WTC11 (cell line): ENCODE data around the gene LHX5. TPM values are rescaled to one million over a fixed set of nuclear protein-coding genes. Genes with fewer than 3 reads are reported as not detected.

ENCODE experiments used
- ATAC-seq: fragments of 200-7000 bp; cut with Tn5 transposase; 2 replicates; pipeline ENCODE4 v1.10.0; 2021; ENCODE audit warnings: mild to moderate bottlenecking, moderate library complexity
- CTCF ChIA-PET: fragments of 300-600 bp; sonication (Branson Sonifier 250); formaldehyde crosslinking; loops from one replicate; lab custom pipeline; 2021; ENCODE audit warnings: antibody characterized with exemption; lab: Charles Lee
- POLR2A ChIA-PET: fragments of 350-600 bp; sonication (Branson Sonifier 250); formaldehyde crosslinking; loops from one replicate; lab custom pipeline; 2021; ENCODE audit warnings: antibody characterized with exemption; lab: Charles Lee
- DNase-seq: peaks from one replicate; pipeline ENCODE4 v3.0.0; 2021; ENCODE audit warnings: low spot score
- H3K27ac Mint-ChIP-seq: 2 replicates; pipeline ENCODE4 v1.8.0; 2021; ENCODE audit warnings: mixed read lengths
- H3K27me3 Mint-ChIP-seq: 2 replicates; pipeline ENCODE4 v1.8.0; 2021; ENCODE audit warnings: low read depth, mild to moderate bottlenecking, moderate library complexity, mixed read lengths
- H3K36me3 Mint-ChIP-seq: 2 replicates; pipeline ENCODE4 v1.8.0; 2021; ENCODE audit warnings: mixed read lengths
- H3K4me1 Mint-ChIP-seq: 2 replicates; pipeline ENCODE4 v1.8.0; 2022; ENCODE audit warnings: mixed read lengths
- H3K4me3 Mint-ChIP-seq: 2 replicates; pipeline ENCODE4 v1.8.0; 2021; ENCODE audit warnings: mild to moderate bottlenecking, moderate library complexity, mixed read lengths
- H3K9me3 Mint-ChIP-seq: 2 replicates; pipeline ENCODE4 v1.8.0; 2021; ENCODE audit warnings: mixed read lengths
- CBFB ChIP-seq: sonication (generic); formaldehyde crosslinking; IDR thresholded peaks from 2 replicates; pipeline ENCODE4 v1.8.1; 2022; ENCODE audit warnings: mild to moderate bottlenecking, low read depth, missing genetic modification reagents
- ELF4 ChIP-seq: sonication (generic); formaldehyde crosslinking; IDR thresholded peaks from 2 replicates; pipeline ENCODE4 v1.8.1; 2022; ENCODE audit warnings: low read depth, mild to moderate bottlenecking, moderate library complexity, missing genetic modification reagents
- ETV6 ChIP-seq: sonication (generic); formaldehyde crosslinking; IDR thresholded peaks from 2 replicates; pipeline ENCODE4 v1.8.1; 2022; ENCODE audit warnings: mild to moderate bottlenecking, missing genetic modification reagents
- GABPB1 ChIP-seq: sonication (generic); formaldehyde crosslinking; IDR thresholded peaks from 2 replicates; pipeline ENCODE4 v1.8.1; 2023; ENCODE audit warnings: mild to moderate bottlenecking, missing genetic modification reagents
- MXD4 ChIP-seq: fragments of 250-450 bp; sonication (Bioruptor Pico); IDR thresholded peaks from 2 replicates; pipeline ENCODE4 v1.8.0; 2021; ENCODE audit warnings: mild to moderate bottlenecking, moderate library complexity, borderline replicate concordance
- OVOL2 ChIP-seq: fragments of 250-450 bp; sonication (Bioruptor Pico); IDR thresholded peaks from 2 replicates; pipeline ENCODE4 v1.9.0; 2021; ENCODE audit warnings: mild to moderate bottlenecking, borderline replicate concordance
- ZNF219 ChIP-seq: sonication (generic); formaldehyde crosslinking; IDR thresholded peaks from 2 replicates; pipeline ENCODE4 v1.8.0; 2023; ENCODE audit warnings: missing genetic modification reagents, mild to moderate bottlenecking, borderline replicate concordance
- ZNF232 ChIP-seq: sonication (generic); formaldehyde crosslinking; IDR thresholded peaks from 2 replicates; pipeline ENCODE4 v1.8.0; 2022; ENCODE audit warnings: mild to moderate bottlenecking, missing genetic modification reagents
- ZNF263 ChIP-seq: sonication (generic); formaldehyde crosslinking; IDR thresholded peaks from 2 replicates; pipeline ENCODE4 v1.8.1; 2022; ENCODE audit warnings: low read depth, mild to moderate bottlenecking, moderate library complexity, missing genetic modification reagents
- ZNF423 ChIP-seq: fragments of 250-450 bp; sonication (Bioruptor Pico); IDR thresholded peaks from 2 replicates; pipeline ENCODE4 v2.1.2; 2022; ENCODE audit warnings: mild to moderate bottlenecking, moderate library complexity
- total RNA-seq: library from RNA; stranded (reverse); gene quantifications from 3 replicates; pipeline ENCODE4 v1.2.3, GENCODE V29; 2021
- TF ChIP-seq, protein P1 (sequence below): sonication (generic); formaldehyde crosslinking; IDR thresholded peaks from 2 replicates; pipeline ENCODE4 v1.8.1; 2023; ENCODE audit warnings: mild to moderate bottlenecking, missing genetic modification reagents, moderate library complexity
- TF ChIP-seq, protein P2 (sequence below): sonication (generic); formaldehyde crosslinking; IDR thresholded peaks from 2 replicates; pipeline ENCODE4 v1.8.0; 2022; ENCODE audit warnings: mild to moderate bottlenecking, missing genetic modification reagents
- TF ChIP-seq, protein P3 (sequence below): sonication (generic); formaldehyde crosslinking; conservative IDR thresholded peaks from 2 replicates; pipeline ENCODE4 v1.8.1; 2022; ENCODE audit warnings: mild to moderate bottlenecking, missing genetic modification reagents
- TF ChIP-seq, protein P4 (sequence below): fragments of 250-450 bp; sonication (Bioruptor Pico); IDR thresholded peaks from 2 replicates; pipeline ENCODE4 v1.9.0; 2021; ENCODE audit warnings: mild to moderate bottlenecking
- TF ChIP-seq, protein P5 (sequence below): sonication (generic); formaldehyde crosslinking; IDR thresholded peaks from 2 replicates; pipeline ENCODE4 v1.8.1; 2022; ENCODE audit warnings: missing genetic modification reagents, borderline replicate concordance
- TF ChIP-seq, protein P6 (sequence below): sonication (generic); formaldehyde crosslinking; IDR thresholded peaks from 2 replicates; pipeline ENCODE4 v1.8.1; 2023; ENCODE audit warnings: mild to moderate bottlenecking, missing genetic modification reagents, borderline replicate concordance
- TF ChIP-seq, protein P7 (sequence below): sonication (generic); formaldehyde crosslinking; IDR thresholded peaks from 2 replicates; pipeline ENCODE4 v1.8.0; 2023; ENCODE audit warnings: missing genetic modification reagents, mild to moderate bottlenecking, borderline replicate concordance

LHX5 gene
- total RNA-seq, 1 experiment from 2014 or later: 3.0 TPM

DNA sequence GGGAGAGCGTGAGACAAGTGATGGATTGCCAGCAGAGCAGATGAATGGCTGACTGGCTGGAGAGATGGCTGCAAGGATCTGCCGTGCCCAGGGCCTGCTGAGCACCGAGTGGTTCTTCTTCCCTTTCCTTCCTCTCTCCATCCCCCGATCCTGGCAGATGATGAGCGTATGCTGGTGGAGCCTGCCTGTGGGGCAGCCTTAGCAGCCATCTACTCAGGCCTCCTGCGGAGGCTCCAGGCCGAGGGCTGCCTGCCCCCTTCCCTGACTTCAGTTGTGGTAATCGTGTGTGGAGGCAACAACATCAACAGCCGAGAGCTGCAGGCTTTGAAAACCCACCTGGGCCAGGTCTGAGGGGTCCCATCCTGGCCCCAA is 34.0 kb downstream of the LHX5 start (continued):
- TF ChIP-seq ZNF423 (CRISPR knock-in tag) (no peak), CBFB (no peak)
- TF ChIP-seq, protein P1, sequence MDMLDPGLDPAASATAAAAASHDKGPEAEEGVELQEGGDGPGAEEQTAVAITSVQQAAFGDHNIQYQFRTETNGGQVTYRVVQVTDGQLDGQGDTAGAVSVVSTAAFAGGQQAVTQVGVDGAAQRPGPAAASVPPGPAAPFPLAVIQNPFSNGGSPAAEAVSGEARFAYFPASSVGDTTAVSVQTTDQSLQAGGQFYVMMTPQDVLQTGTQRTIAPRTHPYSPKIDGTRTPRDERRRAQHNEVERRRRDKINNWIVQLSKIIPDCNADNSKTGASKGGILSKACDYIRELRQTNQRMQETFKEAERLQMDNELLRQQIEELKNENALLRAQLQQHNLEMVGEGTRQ (CRISPR knock-in tag): no peak

DNA sequence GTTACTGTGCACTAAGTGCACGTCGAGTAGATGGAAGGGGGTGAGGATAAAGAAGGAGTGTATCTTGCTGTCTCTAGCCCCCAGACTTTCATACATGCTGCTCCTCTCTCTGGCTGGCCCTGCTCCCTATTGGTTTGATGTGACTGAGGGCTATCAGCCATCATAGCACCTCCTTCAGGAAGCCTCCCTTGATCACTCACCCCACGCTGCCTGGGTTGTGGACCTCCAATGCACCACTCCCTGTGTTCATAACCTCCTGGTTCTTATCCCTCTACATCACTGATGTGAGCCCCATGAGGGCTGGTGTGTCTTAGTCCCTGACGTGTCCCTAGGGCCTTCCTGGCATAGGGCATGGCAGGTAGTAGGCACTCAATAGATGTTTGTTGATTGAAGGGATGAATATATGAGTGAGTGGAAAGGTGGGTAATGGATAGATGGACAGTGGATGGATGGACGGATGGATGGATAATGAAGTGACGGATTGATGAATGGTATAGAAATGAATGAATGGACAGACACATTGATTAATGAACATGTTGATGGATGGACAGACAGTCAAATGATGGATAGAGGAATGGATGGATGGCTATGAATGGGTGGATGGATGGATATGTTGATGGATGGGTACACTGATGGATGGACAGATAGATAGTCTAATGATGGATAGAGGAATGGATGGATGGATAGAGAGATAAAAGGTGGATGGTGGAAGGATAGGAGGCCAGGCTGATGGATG is 34.5 kb downstream of the LHX5 start:
- peaks cover 3% of the 10 kb centered on the region; the same call in 1 of the 2 replicates for H3K4me1 Mint-ChIP-seq
- H3K9me3 Mint-ChIP-seq: no peaks in the 10 kb centered on the region
- no peak overlapping the region for H3K27ac Mint-ChIP-seq
- no peak for DNase-seq
- H3K4me3 Mint-ChIP-seq: no peak overlapping the region
- POLR2A ChIA-PET: no interaction called here
- TF ChIP-seq, protein P2, sequence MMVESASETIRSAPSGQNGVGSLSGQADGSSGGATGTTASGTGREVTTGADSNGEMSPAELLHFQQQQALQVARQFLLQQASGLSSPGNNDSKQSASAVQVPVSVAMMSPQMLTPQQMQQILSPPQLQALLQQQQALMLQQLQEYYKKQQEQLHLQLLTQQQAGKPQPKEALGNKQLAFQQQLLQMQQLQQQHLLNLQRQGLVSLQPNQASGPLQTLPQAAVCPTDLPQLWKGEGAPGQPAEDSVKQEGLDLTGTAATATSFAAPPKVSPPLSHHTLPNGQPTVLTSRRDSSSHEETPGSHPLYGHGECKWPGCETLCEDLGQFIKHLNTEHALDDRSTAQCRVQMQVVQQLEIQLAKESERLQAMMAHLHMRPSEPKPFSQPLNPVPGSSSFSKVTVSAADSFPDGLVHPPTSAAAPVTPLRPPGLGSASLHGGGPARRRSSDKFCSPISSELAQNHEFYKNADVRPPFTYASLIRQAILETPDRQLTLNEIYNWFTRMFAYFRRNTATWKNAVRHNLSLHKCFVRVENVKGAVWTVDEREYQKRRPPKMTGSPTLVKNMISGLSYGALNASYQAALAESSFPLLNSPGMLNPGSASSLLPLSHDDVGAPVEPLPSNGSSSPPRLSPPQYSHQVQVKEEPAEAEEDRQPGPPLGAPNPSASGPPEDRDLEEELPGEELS (CRISPR knock-in tag): no peak
- no peak for TF ChIP-seq GABPB1 (CRISPR knock-in tag)
- no peak for TF ChIP-seq ZNF263
- TF ChIP-seq MXD4 (CRISPR knock-in tag): no peak
- TF ChIP-seq ETV6 (CRISPR knock-in tag): no peak
- no peak for TF ChIP-seq ZNF232 (CRISPR knock-in tag)
- no peak for TF ChIP-seq ELF4 (CRISPR knock-in tag)
- TF ChIP-seq, protein P3, sequence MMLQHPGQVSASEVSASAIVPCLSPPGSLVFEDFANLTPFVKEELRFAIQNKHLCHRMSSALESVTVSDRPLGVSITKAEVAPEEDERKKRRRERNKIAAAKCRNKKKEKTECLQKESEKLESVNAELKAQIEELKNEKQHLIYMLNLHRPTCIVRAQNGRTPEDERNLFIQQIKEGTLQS (CRISPR knock-in tag): no peak
- TF ChIP-seq, protein P4, sequence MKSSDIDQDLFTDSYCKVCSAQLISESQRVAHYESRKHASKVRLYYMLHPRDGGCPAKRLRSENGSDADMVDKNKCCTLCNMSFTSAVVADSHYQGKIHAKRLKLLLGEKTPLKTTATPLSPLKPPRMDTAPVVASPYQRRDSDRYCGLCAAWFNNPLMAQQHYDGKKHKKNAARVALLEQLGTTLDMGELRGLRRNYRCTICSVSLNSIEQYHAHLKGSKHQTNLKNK: no peak
- no peak for TF ChIP-seq ZNF219 (CRISPR knock-in tag)
- TF ChIP-seq, protein P5, sequence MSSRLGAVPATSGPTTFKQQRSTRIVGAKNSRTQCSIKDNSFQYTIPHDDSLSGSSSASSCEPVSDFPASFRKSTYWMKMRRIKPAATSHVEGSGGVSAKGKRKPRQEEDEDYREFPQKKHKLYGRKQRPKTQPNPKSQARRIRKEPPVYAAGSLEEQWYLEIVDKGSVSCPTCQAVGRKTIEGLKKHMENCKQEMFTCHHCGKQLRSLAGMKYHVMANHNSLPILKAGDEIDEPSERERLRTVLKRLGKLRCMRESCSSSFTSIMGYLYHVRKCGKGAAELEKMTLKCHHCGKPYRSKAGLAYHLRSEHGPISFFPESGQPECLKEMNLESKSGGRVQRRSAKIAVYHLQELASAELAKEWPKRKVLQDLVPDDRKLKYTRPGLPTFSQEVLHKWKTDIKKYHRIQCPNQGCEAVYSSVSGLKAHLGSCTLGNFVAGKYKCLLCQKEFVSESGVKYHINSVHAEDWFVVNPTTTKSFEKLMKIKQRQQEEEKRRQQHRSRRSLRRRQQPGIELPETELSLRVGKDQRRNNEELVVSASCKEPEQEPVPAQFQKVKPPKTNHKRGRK (CRISPR knock-in tag): no peak
- TF ChIP-seq, protein P6, sequence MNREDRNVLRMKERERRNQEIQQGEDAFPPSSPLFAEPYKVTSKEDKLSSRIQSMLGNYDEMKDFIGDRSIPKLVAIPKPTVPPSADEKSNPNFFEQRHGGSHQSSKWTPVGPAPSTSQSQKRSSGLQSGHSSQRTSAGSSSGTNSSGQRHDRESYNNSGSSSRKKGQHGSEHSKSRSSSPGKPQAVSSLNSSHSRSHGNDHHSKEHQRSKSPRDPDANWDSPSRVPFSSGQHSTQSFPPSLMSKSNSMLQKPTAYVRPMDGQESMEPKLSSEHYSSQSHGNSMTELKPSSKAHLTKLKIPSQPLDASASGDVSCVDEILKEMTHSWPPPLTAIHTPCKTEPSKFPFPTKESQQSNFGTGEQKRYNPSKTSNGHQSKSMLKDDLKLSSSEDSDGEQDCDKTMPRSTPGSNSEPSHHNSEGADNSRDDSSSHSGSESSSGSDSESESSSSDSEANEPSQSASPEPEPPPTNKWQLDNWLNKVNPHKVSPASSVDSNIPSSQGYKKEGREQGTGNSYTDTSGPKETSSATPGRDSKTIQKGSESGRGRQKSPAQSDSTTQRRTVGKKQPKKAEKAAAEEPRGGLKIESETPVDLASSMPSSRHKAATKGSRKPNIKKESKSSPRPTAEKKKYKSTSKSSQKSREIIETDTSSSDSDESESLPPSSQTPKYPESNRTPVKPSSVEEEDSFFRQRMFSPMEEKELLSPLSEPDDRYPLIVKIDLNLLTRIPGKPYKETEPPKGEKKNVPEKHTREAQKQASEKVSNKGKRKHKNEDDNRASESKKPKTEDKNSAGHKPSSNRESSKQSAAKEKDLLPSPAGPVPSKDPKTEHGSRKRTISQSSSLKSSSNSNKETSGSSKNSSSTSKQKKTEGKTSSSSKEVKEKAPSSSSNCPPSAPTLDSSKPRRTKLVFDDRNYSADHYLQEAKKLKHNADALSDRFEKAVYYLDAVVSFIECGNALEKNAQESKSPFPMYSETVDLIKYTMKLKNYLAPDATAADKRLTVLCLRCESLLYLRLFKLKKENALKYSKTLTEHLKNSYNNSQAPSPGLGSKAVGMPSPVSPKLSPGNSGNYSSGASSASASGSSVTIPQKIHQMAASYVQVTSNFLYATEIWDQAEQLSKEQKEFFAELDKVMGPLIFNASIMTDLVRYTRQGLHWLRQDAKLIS (CRISPR knock-in tag): no peak
- TF ChIP-seq, protein P7, sequence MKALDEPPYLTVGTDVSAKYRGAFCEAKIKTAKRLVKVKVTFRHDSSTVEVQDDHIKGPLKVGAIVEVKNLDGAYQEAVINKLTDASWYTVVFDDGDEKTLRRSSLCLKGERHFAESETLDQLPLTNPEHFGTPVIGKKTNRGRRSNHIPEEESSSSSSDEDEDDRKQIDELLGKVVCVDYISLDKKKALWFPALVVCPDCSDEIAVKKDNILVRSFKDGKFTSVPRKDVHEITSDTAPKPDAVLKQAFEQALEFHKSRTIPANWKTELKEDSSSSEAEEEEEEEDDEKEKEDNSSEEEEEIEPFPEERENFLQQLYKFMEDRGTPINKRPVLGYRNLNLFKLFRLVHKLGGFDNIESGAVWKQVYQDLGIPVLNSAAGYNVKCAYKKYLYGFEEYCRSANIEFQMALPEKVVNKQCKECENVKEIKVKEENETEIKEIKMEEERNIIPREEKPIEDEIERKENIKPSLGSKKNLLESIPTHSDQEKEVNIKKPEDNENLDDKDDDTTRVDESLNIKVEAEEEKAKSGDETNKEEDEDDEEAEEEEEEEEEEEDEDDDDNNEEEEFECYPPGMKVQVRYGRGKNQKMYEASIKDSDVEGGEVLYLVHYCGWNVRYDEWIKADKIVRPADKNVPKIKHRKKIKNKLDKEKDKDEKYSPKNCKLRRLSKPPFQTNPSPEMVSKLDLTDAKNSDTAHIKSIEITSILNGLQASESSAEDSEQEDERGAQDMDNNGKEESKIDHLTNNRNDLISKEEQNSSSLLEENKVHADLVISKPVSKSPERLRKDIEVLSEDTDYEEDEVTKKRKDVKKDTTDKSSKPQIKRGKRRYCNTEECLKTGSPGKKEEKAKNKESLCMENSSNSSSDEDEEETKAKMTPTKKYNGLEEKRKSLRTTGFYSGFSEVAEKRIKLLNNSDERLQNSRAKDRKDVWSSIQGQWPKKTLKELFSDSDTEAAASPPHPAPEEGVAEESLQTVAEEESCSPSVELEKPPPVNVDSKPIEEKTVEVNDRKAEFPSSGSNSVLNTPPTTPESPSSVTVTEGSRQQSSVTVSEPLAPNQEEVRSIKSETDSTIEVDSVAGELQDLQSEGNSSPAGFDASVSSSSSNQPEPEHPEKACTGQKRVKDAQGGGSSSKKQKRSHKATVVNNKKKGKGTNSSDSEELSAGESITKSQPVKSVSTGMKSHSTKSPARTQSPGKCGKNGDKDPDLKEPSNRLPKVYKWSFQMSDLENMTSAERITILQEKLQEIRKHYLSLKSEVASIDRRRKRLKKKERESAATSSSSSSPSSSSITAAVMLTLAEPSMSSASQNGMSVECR (CRISPR knock-in tag): no peak
- no peak for TF ChIP-seq OVOL2 (CRISPR knock-in tag)
- ATAC-seq: no peak
- CTCF ChIA-PET: interaction anchor here (3.8 kb wide), 1 partner anchor 12 kb away, joined by 21 read pairs; no protein-coding TSS in a partner anchor
- peaks cover 1% of the 10 kb centered on the region; the same call in 1 of the 2 replicates for H3K27me3 Mint-ChIP-seq
- H3K36me3 Mint-ChIP-seq: no peaks in the 10 kb centered on the region
